Fibroblast of lung (primary cell): ENCODE data around the gene PIP4K2A. TPM values are rescaled to one million over a fixed set of nuclear protein-coding genes. Genes with fewer than 3 reads are reported as not detected.

Experiments used
- DNase-seq, 2 donors: peaks; one replicate each; pipeline versions ENCODE4 v3.0.0 to v3.0.0-alpha.2; 2010; ENCODE audit warnings: low read depth in 2 of 2
- H2AFZ ChIP-seq: 2 replicates; pipeline ENCODE4 v1.5.1; 2012; ENCODE audit warnings: low read length, control low read depth, inconsistent platforms
- H3K27ac ChIP-seq: 2 replicates; pipeline ENCODE4 v1.5.1; 2011; ENCODE audit warnings: low read length, control low read depth; ENCODE audit not compliant: insufficient read depth
- H3K27me3 ChIP-seq: 2 replicates; pipeline ENCODE4 v1.5.1; 2011; ENCODE audit warnings: mild to moderate bottlenecking, low read length; ENCODE audit not compliant: control insufficient read depth, insufficient read depth
- H3K36me3 ChIP-seq: 2 replicates; pipeline ENCODE4 v1.5.1; 2011; ENCODE audit warnings: low read length; ENCODE audit not compliant: control insufficient read depth, insufficient read depth
- H3K4me1 ChIP-seq: 2 replicates; pipeline ENCODE4 v1.5.1; 2011; ENCODE audit warnings: low read length; ENCODE audit not compliant: control insufficient read depth, insufficient read depth; ENCODE audit errors: extremely low read depth
- H3K4me2 ChIP-seq: 2 replicates; pipeline ENCODE4 v1.5.1; 2011; ENCODE audit warnings: low read length, control low read depth; ENCODE audit not compliant: insufficient read depth; ENCODE audit errors: extremely low read depth
- H3K4me3 ChIP-seq, 4 experiments: fragments of 200-600 bp in 1 of 4; sonication (generic) in 1 of 4; replicated peaks in 1 of 4; 2 replicates each; pipeline ENCODE4 v1.5.1; 2011 to 2016; ENCODE audit warnings: low read length in 4 of 4, low read depth in 3 of 4, mild to moderate bottlenecking in 3 of 4, control low read depth in 2 of 4, inconsistent platforms in 1 of 4, mixed read lengths in 1 of 4; ENCODE audit not compliant: insufficient read depth in 1 of 4; ENCODE audit errors: control extremely low read depth in 1 of 4
- H3K79me2 ChIP-seq: 2 replicates; pipeline ENCODE4 v1.5.1; 2012; ENCODE audit warnings: mild to moderate bottlenecking, low read length, inconsistent platforms; ENCODE audit not compliant: control insufficient read depth, insufficient read depth
- H3K9ac ChIP-seq: 2 replicates; pipeline ENCODE4 v1.5.1; 2011; ENCODE audit warnings: mild to moderate bottlenecking, low read length, control low read depth; ENCODE audit not compliant: insufficient read depth
- H3K9me3 ChIP-seq: 2 replicates; pipeline ENCODE4 v1.5.1; 2012; ENCODE audit warnings: low read depth, low read length; ENCODE audit not compliant: control insufficient read depth, insufficient read depth
- H4K20me1 ChIP-seq: 2 replicates; pipeline ENCODE4 v1.5.1; 2011; ENCODE audit warnings: low read length; ENCODE audit not compliant: control insufficient read depth, insufficient read depth; ENCODE audit errors: extremely low read depth
- CTCF ChIP-seq, 2 donors: IDR thresholded peaks in 1 of 2; conservative IDR thresholded peaks in 1 of 2; 1 replicate in 1 of 2; 2 replicates in 1 of 2; pipeline ENCODE4 v1.5.1; 2011 to 2012; ENCODE audit warnings: low read length in 2 of 2, control low read depth in 1 of 2, inconsistent platforms in 1 of 2, low read depth in 1 of 2, mild to moderate bottlenecking in 1 of 2
- EZH2 ChIP-seq: IDR thresholded peaks from 2 replicates; pipeline ENCODE4 v1.5.1; 2012; ENCODE audit warnings: low read length, control low read depth, mild to moderate bottlenecking; ENCODE audit errors: missing control alignments
- polyA plus RNA-seq, 2 donors: library from polyadenylated mRNA; depleted of rRNA in 1 of 2; stranded (reverse) in 1 of 2; unstranded in 1 of 2; fragments of >200 nt; gene quantifications; 2 replicates each; pipeline ENCODE4 v1.2.1, GENCODE V29; 2011 to 2012; ENCODE audit warnings: missing spikeins in 1 of 2
- total RNA-seq: library from RNA; depleted of rRNA; stranded (reverse); fragments of >200 nt; gene quantifications from 2 replicates; pipeline ENCODE4 v1.2.1, GENCODE V29; 2014

The PIP4K2A gene
- total and polyA plus RNA-seq, 2 donors (not counting 1 experiment from before 2014, with no cell fraction given) = 28.5 to 40.0 TPM

GRCh38 chr10:22495396-22495795, 219.0 kb downstream of the PIP4K2A start:
- TF ChIP-seq CTCF (conservative IDR thresholded peaks at IDR 0.05 in 1 of 2, IDR thresholded peaks at IDR 0.05 in 1 of 2; ENCODE audit: low read depth in 1 of 2, low read length in 2 of 2) = no peak
- TF ChIP-seq EZH2 = no peak
- H3K9me3 ChIP-seq = no peaks in the 10 kb centered on the region

GRCh38 chr10:22494007-22494406, 220.4 kb downstream of the PIP4K2A start:
- Histone ChIP-seq H3K36me3 (no peaks in the 10 kb centered on the region), H3K9ac (no peak overlapping the region), H3K4me3 (no peak overlapping the region), H4K20me1 (no peaks in the 10 kb centered on the region), H2AFZ (no peak overlapping the region), H3K27me3 (peaks cover 4% of the 10 kb centered on the region), H3K4me2 (no peak overlapping the region), H3K79me2 (no peaks in the 10 kb centered on the region), H3K27ac (no peak overlapping the region), H3K9me3 (no peaks in the 10 kb centered on the region), H3K4me1 (no peaks in the 10 kb centered on the region)
- no peak for DNase-seq
- TF ChIP-seq EZH2 (no peak), CTCF (conservative IDR thresholded peaks at IDR 0.05 in 1 of 2, IDR thresholded peaks at IDR 0.05 in 1 of 2; ENCODE audit: low read depth in 1 of 2, low read length in 2 of 2) (no peak)

More at GRCh38 chr10:22495396-22495795, 219.0 kb downstream of the PIP4K2A start:
- no peak for DNase-seq
- no peak overlapping the region for H3K9ac ChIP-seq
- no peaks in the 10 kb centered on the region for H3K4me1 ChIP-seq
- H3K27me3 ChIP-seq = peaks cover 7% of the 10 kb centered on the region
- no peak overlapping the region for H2AFZ ChIP-seq
- no peaks in the 10 kb centered on the region for H3K36me3 ChIP-seq
- no peak overlapping the region for H3K4me3 ChIP-seq
- H3K4me2 ChIP-seq = no peak overlapping the region
- H3K27ac ChIP-seq = no peak overlapping the region
- H3K79me2 ChIP-seq = no peaks in the 10 kb centered on the region
- no peaks in the 10 kb centered on the region for H4K20me1 ChIP-seq

- Histone ChIP-seq H4K20me1 (no peaks in the 10 kb centered on the region), H3K4me3 (no peak overlapping the region), H3K27ac (no peak overlapping the region), H3K36me3 (no peaks in the 10 kb centered on the region), H3K27me3 (peaks cover 4% of the 10 kb centered on the region), H3K4me2 (no peak overlapping the region), H3K9me3 (no peaks in the 10 kb centered on the region), H2AFZ (no peak overlapping the region), H3K4me1 (no peaks in the 10 kb centered on the region), H3K79me2 (no peaks in the 10 kb centered on the region), H3K9ac (no peak overlapping the region)
- TF ChIP-seq EZH2 (no peak), CTCF (conservative IDR thresholded peaks at IDR 0.05 in 1 of 2, IDR thresholded peaks at IDR 0.05 in 1 of 2; ENCODE audit: low read depth in 1 of 2, low read length in 2 of 2) (no peak)
- no peak for DNase-seq
These were observed 222.3 kb downstream of the PIP4K2A start for GRCh38 chr10:22491931-22492615.
